Activated gamma-delta T cell treated with anti-CD3 and anti-CD28 coated beads, Interleukin-2, amount 50 U/mL, for 16 hours (primary cell): ENCODE measurements around the gene XYLT1.

Experiments
- DNase-seq: peaks from one replicate; pipeline ENCODE4 v3.0.0-alpha.2; 2020; ENCODE audit warnings: low read depth

The XYLT1 gene

GRCh38 chr16:17459903-17460521 is 10.7 kb downstream of the XYLT1 start:
- DNase-seq, result no peak

GRCh38 chr16:17457997-17458396 is 12.8 kb downstream of the XYLT1 start:
- no peak for DNase-seq

GRCh38 chr16:17457513-17457912 is 13.2 kb downstream of the XYLT1 start:
- DNase-seq, result no peak

DNA sequence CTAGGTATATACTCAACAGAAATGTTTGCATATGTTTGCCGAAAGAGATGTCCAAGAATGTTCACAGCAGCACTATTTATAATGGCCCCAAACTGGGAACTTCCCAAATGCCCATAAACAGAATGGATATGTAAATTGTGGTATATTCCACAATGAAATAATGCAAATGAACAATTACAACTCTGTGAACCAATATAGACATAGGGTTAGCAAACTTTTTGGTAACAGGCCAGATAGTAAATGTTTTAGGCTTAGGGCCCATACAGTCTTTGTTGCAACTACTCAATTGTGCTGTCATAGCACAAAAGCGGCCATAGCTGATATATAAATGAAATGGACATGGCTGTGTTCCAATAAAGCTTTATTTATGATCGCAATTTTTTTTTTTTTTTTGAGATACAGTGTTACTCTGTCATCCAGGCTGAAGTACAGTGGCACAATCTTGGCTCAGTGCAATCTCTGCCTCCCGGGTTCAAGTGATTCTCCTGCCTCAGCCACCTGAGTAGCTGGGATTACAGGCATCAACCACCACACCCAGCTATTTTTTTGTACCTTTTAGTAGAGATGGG is 16.5 kb downstream of the XYLT1 start:
- no peak for DNase-seq

DNA sequence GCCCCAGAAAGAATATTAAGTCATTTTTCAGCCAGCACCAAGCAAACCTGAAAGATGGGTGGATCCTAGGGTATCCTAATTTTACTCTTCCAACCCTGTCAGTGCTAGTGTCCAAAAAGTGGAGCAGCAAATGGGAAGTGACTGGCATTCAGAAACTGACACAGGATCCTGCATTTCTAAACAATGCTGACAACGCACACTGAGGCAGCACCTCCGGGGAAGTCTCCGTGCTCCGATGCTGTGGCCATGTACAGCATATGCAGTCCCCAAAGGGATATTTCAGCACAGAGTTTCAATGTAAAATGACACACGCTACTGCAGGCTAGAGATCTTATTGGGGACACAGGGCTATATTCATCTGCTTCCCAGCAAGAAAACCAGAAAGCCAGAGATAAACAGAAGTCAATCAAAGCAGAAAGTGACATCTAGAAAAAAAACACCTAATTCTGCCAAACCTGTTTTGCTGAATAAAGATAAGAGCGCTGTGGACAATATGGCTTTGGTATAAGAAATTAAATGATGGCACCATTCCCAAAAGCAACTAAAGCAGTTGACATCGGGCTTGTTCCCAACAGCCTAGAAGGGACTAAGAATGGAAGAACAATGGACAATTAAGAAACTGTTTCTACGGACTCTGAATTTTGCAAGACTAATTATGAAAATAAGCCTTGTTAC is 17.3 kb downstream of the XYLT1 start:
- DNase-seq, result no peak

DNA sequence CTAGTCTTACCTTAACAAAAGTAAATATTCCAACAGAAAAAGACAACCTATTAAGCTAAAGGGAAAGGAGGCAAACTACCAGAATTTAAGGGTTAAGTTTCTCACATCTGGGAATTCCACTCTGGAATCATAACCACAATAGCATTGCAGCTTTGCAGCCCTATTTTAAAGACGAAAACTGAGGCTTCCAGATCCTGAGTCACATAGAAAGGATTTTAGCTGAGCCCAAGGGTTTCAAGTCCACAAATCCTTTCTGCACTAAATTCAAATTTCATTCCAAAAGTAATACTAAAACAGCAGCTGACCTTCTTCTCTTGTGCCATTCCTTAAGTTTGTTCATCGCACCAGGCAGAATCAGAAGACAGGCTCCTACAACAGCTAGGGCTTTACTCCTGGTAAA is 17.8 kb downstream of the XYLT1 start:
- DNase-seq, result no peak

DNA sequence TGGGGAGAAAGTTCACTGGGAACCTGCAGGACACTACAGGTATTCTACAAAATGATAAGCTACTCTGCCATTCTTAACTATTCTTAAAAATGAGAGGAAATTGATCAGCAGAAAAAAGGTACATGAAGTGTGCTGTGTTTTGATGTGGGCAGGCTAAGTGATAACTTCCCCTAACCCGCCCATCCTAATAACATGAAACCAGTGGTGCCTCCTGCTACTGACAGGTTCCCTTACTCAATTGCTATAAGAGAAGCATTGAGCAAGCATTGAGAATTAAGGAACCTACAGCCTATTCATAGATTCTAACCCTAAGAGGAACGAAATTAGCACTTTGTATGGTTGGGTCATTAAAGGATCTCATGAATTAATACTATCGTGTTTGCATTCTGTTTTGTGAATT is 18.9 kb downstream of the XYLT1 start:
- DNase-seq, result no peak

DNA sequence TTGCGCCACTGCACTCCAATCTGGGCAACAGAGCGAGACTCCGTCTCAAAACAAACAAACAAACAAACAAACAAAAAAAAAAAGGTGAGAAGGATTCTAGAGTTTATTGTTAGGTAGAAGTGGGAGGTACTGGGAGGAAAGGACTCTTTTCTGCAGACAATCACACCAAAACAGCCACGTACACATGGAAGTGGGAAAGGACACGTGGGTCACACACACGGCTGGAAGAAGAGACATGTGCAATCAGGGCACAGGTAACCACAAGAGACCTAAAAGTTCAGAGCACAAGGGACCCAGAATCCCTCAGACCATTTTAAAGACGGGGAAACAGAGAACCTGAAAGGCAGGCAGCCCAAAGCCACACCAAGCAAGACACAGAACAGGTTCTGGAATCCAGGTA is 20.5 kb downstream of the XYLT1 start:
- DNase-seq, result no peak

GRCh38 chr16:17448640-17449638 is 21.8 kb downstream of the XYLT1 start:
- DNase-seq, result no peak

GRCh38 chr16:17447101-17447569 is 23.6 kb downstream of the XYLT1 start:
- DNase-seq, result no peak

- DNase-seq, result no peak
Measured at GRCh38 chr16:17446661-17447060, 24.1 kb downstream of the XYLT1 start.

GRCh38 chr16:17445421-17445820 is 25.3 kb downstream of the XYLT1 start:
- no peak for DNase-seq

GRCh38 chr16:17444658-17445057 is 26.1 kb downstream of the XYLT1 start:
- no peak for DNase-seq

DNA sequence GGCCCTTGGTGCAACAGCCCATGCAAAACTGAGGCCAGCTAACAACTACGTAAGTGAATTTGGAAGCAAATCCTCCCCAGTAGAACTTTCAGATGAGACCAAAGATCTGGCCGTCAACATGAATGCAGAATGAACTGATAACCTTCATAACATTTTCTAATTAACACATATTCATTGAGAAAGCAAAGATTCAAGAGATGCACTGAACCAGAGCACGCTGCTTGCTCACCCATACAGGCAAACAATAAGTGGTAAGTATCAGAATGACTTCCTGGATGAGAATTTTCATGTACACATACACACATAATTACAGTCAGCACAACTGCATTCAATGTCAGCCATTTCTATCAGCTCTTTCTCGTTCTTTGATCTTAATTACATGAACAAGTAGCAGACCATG is 30.6 kb downstream of the XYLT1 start:
- DNase-seq, result no peak

DNA sequence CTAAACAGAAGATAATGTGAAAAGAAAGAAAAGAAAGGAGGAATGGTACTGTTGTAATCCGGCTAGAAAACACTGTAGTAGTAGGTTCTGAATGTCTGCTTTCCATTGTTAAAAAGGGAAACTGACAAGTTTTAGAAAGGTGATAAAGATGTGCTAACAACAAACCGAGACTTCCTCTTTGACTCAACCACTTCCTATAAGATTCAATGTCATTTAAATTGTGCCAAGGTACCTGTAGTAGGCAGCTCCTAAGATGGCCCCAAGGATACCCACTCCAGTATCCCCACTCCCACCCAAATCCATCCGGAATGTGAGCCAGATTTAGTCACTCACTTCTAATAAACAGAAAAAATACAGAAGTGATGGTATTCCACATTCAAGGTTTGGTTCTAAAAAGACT is 31.2 kb downstream of the XYLT1 start:
- no peak for DNase-seq

DNA sequence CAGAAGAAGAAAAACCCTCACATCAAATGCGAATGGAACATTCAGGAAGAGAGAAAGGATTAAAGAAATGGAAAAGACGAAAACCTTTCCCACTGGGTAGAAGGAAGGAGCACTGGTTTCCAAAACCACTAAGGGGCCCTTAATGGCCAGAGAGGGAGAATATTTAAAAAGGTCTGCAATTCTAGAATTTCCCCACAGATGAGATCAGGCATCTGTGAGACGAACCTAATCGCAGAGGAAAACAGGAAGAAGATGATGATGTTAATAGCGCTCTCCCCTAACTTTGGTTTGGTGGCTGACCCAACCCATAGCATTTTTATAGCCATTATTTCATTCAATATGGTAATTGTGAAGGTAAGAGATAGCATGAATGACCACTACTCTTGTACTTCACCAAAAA is 32.8 kb downstream of the XYLT1 start:
- no peak for DNase-seq

- no peak for DNase-seq
Measured at GRCh38 chr16:17437127-17437720, 33.5 kb downstream of the XYLT1 start.

GRCh38 chr16:17435318-17435717 is 35.4 kb downstream of the XYLT1 start:
- DNase-seq, result no peak

DNA sequence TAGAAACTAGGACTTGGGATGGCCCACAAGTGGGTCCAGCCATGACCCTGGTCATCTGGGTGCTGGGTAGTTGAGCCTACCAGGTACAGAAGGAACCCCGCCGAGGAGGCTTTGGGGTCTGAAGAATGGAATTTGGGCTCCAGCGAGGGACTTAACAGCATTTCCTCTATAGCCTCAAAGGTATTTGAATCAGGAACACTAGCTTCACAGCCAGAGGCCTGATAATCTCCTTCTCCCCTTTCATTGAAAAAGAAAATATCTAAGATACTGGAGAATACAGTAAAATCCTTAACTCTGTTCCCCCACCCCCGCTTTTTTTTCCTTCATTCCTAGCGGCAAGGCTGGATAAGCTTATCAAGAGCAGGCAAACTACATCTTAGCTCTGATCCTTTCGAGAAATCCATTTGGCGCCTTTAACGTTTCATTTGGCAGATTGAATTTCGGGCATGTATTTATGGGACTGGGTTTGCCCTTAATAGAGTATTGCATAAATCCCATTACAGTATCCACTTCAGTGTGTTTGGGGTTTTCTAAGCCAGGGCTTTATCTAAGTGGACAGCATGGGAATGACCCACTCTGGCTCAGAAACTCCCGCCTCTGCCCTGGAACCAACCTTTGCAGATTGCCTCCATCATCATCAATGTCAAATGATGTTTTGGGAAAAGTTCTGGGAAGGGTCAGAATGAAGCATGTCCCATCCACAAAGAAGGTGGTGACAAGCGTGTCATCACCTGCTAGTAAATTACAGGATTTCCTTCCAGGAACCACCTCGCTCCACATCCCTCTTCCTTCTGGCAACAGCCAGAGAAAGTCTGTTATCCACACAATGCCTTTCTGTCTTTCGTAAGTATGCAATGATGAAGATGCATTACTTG is 36.9 kb downstream of the XYLT1 start:
- no peak for DNase-seq

DNA sequence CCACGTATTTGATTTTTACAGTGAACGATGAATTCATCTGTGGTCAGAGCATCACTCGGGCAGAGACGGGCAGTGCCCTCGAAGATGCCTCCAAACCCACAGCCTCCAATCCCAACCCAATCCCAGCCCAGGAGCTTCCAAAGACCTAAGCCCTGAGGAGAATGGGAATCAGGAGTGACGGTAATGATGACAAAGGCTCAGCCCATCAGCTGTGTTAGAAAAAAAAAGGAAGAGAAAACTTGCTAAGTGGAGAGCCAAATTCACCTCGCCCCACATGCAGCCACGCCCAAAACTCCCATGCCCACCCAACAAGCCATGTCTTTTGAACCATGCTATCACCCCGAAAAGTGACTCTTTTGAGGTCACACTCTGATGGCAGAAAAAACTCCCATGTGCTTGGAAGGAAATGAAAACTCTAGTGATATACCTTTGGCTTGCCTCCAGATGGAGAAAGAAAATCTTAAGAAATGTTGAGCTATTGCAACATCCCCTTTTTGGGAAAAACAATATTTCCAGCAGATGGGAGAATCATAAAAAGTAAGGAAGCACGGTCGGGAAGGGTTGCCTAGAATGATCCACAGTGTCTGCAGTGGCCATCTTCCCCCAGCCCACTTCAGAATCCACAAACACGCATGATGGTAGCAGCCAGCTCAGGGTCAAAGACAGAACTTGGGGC is 37.7 kb downstream of the XYLT1 start:
- no peak for DNase-seq
